ENCODE measurements around the gene MARVELD3. TPM values are rescaled to one million over a fixed set of nuclear protein-coding genes. Genes with fewer than 3 reads are reported as not detected.
A peak's percentile ranks its signal among the peaks of the same experiment; 100 is the strongest.

Gene MARVELD3
- total and polyA plus RNA-seq, 2 donors from 2014 or later, result 10.3 to 10.6 TPM

- no peaks in the 10 kb centered on the region for H3K27me3 ChIP-seq (ENCODE audit: control insufficient read depth, insufficient read depth, low read length)
- H3K4me1 ChIP-seq (ENCODE audit: control insufficient read depth in 2 of 3, insufficient read depth in 2 of 3, low read depth in 1 of 3, low read length in 3 of 3), result no peaks in the 10 kb centered on the region
- H3K4me3 ChIP-seq (ENCODE audit: low read length in 3 of 3), result no peak overlapping the region
- no peak overlapping the region for H3K27ac ChIP-seq (ENCODE audit: low read depth in 2 of 2, low read length in 2 of 2)
- no peak overlapping the region for H3K9ac ChIP-seq (ENCODE audit: low read length in 3 of 3)
- no peak for DNase-seq
- peaks cover 2 to 8% (median 7%) of the 10 kb centered on the region in 3 donors for H3K36me3 ChIP-seq (ENCODE audit: control insufficient read depth in 2 of 3, insufficient read depth in 3 of 3, low read length in 3 of 3)
- no peak for FAIRE-seq
- intact Hi-C loops (cut with DNase I), result no loop called here
- H3K9me3 ChIP-seq (ENCODE audit: control insufficient read depth in 2 of 3, insufficient read depth in 1 of 3, low read length in 3 of 3), result no peaks in the 10 kb centered on the region
- TF ChIP-seq, protein P1, sequence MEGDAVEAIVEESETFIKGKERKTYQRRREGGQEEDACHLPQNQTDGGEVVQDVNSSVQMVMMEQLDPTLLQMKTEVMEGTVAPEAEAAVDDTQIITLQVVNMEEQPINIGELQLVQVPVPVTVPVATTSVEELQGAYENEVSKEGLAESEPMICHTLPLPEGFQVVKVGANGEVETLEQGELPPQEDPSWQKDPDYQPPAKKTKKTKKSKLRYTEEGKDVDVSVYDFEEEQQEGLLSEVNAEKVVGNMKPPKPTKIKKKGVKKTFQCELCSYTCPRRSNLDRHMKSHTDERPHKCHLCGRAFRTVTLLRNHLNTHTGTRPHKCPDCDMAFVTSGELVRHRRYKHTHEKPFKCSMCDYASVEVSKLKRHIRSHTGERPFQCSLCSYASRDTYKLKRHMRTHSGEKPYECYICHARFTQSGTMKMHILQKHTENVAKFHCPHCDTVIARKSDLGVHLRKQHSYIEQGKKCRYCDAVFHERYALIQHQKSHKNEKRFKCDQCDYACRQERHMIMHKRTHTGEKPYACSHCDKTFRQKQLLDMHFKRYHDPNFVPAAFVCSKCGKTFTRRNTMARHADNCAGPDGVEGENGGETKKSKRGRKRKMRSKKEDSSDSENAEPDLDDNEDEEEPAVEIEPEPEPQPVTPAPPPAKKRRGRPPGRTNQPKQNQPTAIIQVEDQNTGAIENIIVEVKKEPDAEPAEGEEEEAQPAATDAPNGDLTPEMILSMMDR (IDR thresholded peaks at IDR 0.05; ENCODE audit: borderline replicate concordance, extremely low read depth, insufficient read depth), result no peak
Observed at GRCh38 chr16:71647391-71647790, 21.4 kb downstream of the MARVELD3 start.

- no peak overlapping the region for H3K9ac ChIP-seq (ENCODE audit: low read length in 3 of 3)
Observed at GRCh38 chr16:71648162-71648561, 22.2 kb downstream of the MARVELD3 start.

GRCh38 chr16:71648921-71649320 is 22.9 kb downstream of the MARVELD3 start:
- intact Hi-C loops (cut with DNase I), result no loop called here
- no peak for FAIRE-seq

More at GRCh38 chr16:71648162-71648561, 22.2 kb downstream of the MARVELD3 start:
- intact Hi-C loops (cut with DNase I), result no loop called here
- H3K4me1 ChIP-seq (ENCODE audit: control insufficient read depth in 2 of 3, insufficient read depth in 2 of 3, low read depth in 1 of 3, low read length in 3 of 3), result no peaks in the 10 kb centered on the region
- H3K9me3 ChIP-seq (ENCODE audit: control insufficient read depth in 2 of 3, insufficient read depth in 1 of 3, low read length in 3 of 3), result no peaks in the 10 kb centered on the region
- H3K4me3 ChIP-seq (ENCODE audit: low read length in 3 of 3), result no peak overlapping the region
- TF ChIP-seq, protein P1 (IDR thresholded peaks at IDR 0.05; ENCODE audit: borderline replicate concordance, extremely low read depth, insufficient read depth), result no peak
- DNase-seq (no peak), FAIRE-seq (no peak)
- H3K27me3 ChIP-seq (ENCODE audit: control insufficient read depth, insufficient read depth, low read length), result no peaks in the 10 kb centered on the region
- H3K36me3 ChIP-seq (ENCODE audit: control insufficient read depth in 2 of 3, insufficient read depth in 3 of 3, low read length in 3 of 3), result peaks cover 2 to 13% (median 7%) of the 10 kb centered on the region in 3 donors
- H3K27ac ChIP-seq (ENCODE audit: low read depth in 2 of 2, low read length in 2 of 2), result no peak overlapping the region

More at GRCh38 chr16:71648921-71649320, 22.9 kb downstream of the MARVELD3 start:
- no peaks in the 10 kb centered on the region for H3K4me1 ChIP-seq (ENCODE audit: control insufficient read depth in 2 of 3, insufficient read depth in 2 of 3, low read depth in 1 of 3, low read length in 3 of 3)
- no peak for DNase-seq
- no peaks in the 10 kb centered on the region for H3K9me3 ChIP-seq (ENCODE audit: control insufficient read depth in 2 of 3, insufficient read depth in 1 of 3, low read length in 3 of 3)
- no peaks in the 10 kb centered on the region for H3K27me3 ChIP-seq (ENCODE audit: control insufficient read depth, insufficient read depth, low read length)
- no peak overlapping the region for H3K4me3 ChIP-seq (ENCODE audit: low read length in 3 of 3)
- TF ChIP-seq, protein P1 (IDR thresholded peaks at IDR 0.05; ENCODE audit: borderline replicate concordance, extremely low read depth, insufficient read depth), result peak; percentile 41
- H3K9ac ChIP-seq (ENCODE audit: low read length in 3 of 3), result no peak overlapping the region
- H3K36me3 ChIP-seq (ENCODE audit: control insufficient read depth in 2 of 3, insufficient read depth in 3 of 3, low read length in 3 of 3), result peaks cover 2 to 13% (median 7%) of the 10 kb centered on the region in 3 donors
- H3K27ac ChIP-seq (ENCODE audit: low read depth in 2 of 2, low read length in 2 of 2), result no peak overlapping the region
